Measurements from ENCODE around the gene CAMTA1. TPM values are rescaled to one million over a fixed set of nuclear protein-coding genes. Genes with fewer than 3 reads are reported as not detected.

The CAMTA1 gene
- polyA plus RNA-seq, 1 of the 3 experiments (the other 2 are of a cell fraction): 63.1 TPM

GRCh38 chr1:7703321-7704213, 918.3 kb downstream of the CAMTA1 start:
- no peak overlapping the region for H2AFZ ChIP-seq (ENCODE audit: low read depth)
- no peak overlapping the region for H3K4me2 ChIP-seq
- no peaks in the 10 kb centered on the region for H3K9me3 ChIP-seq
- H3K27me3 ChIP-seq (ENCODE audit: insufficient read depth): peaks cover 6% of the 10 kb centered on the region; the same call in 1 of the 2 replicates
- H3F3A ChIP-seq (replicated peaks; ENCODE audit: insufficient read depth): peaks cover 7% of the 10 kb centered on the region
- WGBS (ENCODE audit: low lambda C conversion rate): 38% methylated on average over 22 of the region's 60 CpGs
- ChIA-PET POLR2A (interaction anchor here (0.6 to 4.8 kb wide), 9 partner anchors 9 to 68 kb away, joined by 3 to 60 read pairs (median 3); partner anchors contain the start of gene VAMP3), CTCF (interaction anchor here (0.7 to 4.8 kb wide), 5 partner anchors 30 to 1049 kb away, joined by 3 to 58 read pairs (median 6); no protein-coding TSS in a partner anchor)
- H3K9me2 ChIP-seq: no peaks in the 10 kb centered on the region
- H3K9ac ChIP-seq: no peak overlapping the region
- peak overlapping the region in 1 of 2 experiments; percentile 68; a peak in 1 of 4 replicates for H3K27ac ChIP-seq (ENCODE audit: low read depth in 2 of 2, low read length in 1 of 2)
- DNase-seq: peak; percentile 89
- peaks cover 0 to 8% of the 10 kb centered on the region in 2 experiments; a peak in 1 of 4 replicates for H3K4me1 ChIP-seq (ENCODE audit: control insufficient read depth in 1 of 2, insufficient read depth in 2 of 2, low read depth in 1 of 2, low read length in 1 of 2)
- H4K20me1 ChIP-seq (ENCODE audit: insufficient read depth): no peaks in the 10 kb centered on the region
- no peak for TF ChIP-seq EZH2phosphoT487 (IDR thresholded peaks at IDR 0.05; ENCODE audit: borderline replicate concordance, low read depth)
- no peak for TF ChIP-seq JUND (IDR thresholded peaks at IDR 0.05)
- no peak for TF ChIP-seq FOXM1 (IDR thresholded peaks at IDR 0.05; ENCODE audit: low read depth)
- TF ChIP-seq CTCF (IDR thresholded peaks at IDR 0.05): no peak
- TF ChIP-seq GATA2 (CRISPR knock-in tag; IDR thresholded peaks at IDR 0.05): no peak
- TF ChIP-seq RCOR1 (IDR thresholded peaks at IDR 0.05; ENCODE audit: low read length): no peak
- TF ChIP-seq, protein P1, sequence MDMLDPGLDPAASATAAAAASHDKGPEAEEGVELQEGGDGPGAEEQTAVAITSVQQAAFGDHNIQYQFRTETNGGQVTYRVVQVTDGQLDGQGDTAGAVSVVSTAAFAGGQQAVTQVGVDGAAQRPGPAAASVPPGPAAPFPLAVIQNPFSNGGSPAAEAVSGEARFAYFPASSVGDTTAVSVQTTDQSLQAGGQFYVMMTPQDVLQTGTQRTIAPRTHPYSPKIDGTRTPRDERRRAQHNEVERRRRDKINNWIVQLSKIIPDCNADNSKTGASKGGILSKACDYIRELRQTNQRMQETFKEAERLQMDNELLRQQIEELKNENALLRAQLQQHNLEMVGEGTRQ (IDR thresholded peaks at IDR 0.05; ENCODE audit: borderline replicate concordance, low read depth, low read length): no peak
- no peak for TF ChIP-seq USF1 (IDR thresholded peaks at IDR 0.05; ENCODE audit: borderline replicate concordance, low read depth)
- no peak for TF ChIP-seq CHD2 (IDR thresholded peaks at IDR 0.05; ENCODE audit: low read length, partially characterized antibody)
- TF ChIP-seq NFIC (IDR thresholded peaks at IDR 0.05; ENCODE audit: borderline replicate concordance): no peak
- TF ChIP-seq, protein P2, sequence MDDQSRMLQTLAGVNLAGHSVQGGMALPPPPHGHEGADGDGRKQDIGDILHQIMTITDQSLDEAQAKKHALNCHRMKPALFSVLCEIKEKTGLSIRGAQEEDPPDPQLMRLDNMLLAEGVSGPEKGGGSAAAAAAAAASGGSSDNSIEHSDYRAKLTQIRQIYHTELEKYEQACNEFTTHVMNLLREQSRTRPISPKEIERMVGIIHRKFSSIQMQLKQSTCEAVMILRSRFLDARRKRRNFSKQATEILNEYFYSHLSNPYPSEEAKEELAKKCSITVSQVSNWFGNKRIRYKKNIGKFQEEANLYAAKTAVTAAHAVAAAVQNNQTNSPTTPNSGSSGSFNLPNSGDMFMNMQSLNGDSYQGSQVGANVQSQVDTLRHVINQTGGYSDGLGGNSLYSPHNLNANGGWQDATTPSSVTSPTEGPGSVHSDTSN (IDR thresholded peaks at IDR 0.05): no peak
- TF ChIP-seq ELF1 (IDR thresholded peaks at IDR 0.05): no peak
- no peak for TF ChIP-seq TCF12 (IDR thresholded peaks at IDR 0.05)
- no peak for TF ChIP-seq GABPA (IDR thresholded peaks at IDR 0.05; ENCODE audit: low read depth)
- TF ChIP-seq, protein P3, sequence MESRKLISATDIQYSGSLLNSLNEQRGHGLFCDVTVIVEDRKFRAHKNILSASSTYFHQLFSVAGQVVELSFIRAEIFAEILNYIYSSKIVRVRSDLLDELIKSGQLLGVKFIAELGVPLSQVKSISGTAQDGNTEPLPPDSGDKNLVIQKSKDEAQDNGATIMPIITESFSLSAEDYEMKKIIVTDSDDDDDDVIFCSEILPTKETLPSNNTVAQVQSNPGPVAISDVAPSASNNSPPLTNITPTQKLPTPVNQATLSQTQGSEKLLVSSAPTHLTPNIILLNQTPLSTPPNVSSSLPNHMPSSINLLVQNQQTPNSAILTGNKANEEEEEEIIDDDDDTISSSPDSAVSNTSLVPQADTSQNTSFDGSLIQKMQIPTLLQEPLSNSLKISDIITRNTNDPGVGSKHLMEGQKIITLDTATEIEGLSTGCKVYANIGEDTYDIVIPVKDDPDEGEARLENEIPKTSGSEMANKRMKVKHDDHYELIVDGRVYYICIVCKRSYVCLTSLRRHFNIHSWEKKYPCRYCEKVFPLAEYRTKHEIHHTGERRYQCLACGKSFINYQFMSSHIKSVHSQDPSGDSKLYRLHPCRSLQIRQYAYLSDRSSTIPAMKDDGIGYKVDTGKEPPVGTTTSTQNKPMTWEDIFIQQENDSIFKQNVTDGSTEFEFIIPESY (IDR thresholded peaks at IDR 0.05; ENCODE audit: borderline replicate concordance, low read depth): no peak
- peak overlapping the region in 1 of 2 experiments; percentile 64; a peak in 2 of 4 replicates for H3K4me3 ChIP-seq (ENCODE audit: low read depth in 2 of 2, low read length in 1 of 2)
- H3K79me2 ChIP-seq (ENCODE audit: insufficient read depth): no peaks in the 10 kb centered on the region
- no peaks in the 10 kb centered on the region for H3K36me3 ChIP-seq (replicated peaks in 1 of 2; ENCODE audit: control insufficient read depth in 1 of 2, insufficient read depth in 2 of 2, low read length in 1 of 2)
